GM23248 (cell line): Measurements from ENCODE around the gene GAS2L1.

Source experiments
- EZH2 ChIP-seq: fragments of 200-600 bp; sonication (generic); IDR thresholded peaks from 2 replicates; pipeline ENCODE4 v1.6.1; 2018; ENCODE audit warnings: antibody characterized with exemption, mild to moderate bottlenecking; ENCODE audit not compliant: insufficient read depth, poor library complexity, severe bottlenecking
- EZH2phosphoT487 ChIP-seq: fragments of 200-600 bp; sonication (generic); IDR thresholded peaks from 2 replicates; pipeline ENCODE4 v1.6.1; 2018; ENCODE audit warnings: antibody characterized with exemption, moderate library complexity, mild to moderate bottlenecking, low read depth; ENCODE audit not compliant: insufficient read depth

DNA sequence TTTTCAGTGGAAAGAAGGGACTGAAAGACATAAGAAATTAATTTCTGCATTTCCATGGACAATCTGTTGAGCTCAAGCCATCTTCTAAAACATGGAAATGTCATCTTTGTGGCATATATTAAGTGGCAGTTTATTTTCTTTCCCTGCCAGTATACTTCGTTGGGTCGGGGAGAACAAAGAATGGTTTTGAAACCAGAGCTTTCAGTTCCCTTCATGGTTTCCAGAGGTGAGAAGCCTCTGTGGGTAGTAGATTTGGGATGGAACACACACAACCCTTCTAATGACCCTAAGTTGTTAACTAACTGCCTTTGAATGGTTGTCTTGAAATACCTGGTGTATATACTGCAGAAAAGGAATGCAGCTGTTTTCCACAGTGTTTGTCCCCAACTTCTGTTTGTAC lies 17.6 kb upstream of the GAS2L1 start:
- TF ChIP-seq EZH2phosphoT487 (no peak), EZH2 (no peak)
